ENCODE measurements around the gene FXYD6.

The FXYD6 gene

DNA sequence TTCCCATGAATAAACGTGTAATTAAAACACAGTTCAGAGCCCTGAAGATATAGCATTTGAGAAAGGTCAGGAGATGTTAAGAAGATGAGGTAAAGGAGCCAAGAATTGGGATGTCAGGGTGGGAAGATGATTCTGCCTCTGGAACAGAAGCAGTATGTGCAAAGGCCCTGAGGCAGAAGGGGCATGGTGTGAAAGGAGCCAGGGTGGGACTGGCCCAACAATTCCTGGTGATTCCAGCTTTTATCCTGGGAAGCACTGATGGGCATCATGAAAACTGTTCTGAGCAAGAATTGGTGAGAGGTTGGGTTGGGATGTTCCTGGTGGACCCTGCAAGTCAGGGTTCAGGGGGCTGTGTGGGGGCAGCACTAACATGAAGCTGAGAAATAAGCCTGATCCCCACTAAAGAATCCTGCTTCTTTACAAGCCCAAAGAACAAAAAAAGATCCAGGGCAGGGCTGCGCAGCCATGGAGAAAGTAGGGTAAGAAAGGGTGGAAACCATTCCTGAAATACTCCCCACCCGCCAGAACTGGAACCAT, 2.5 kb upstream of the FXYD6 start:
- H3K36me3 ChIP-seq (replicated peaks; ENCODE audit: insufficient read depth, low read length), result no peaks in the 10 kb centered on the region
- no peaks in the 10 kb centered on the region for H3K9me3 ChIP-seq (replicated peaks; ENCODE audit: insufficient read depth, low read length)
- no peaks in the 10 kb centered on the region for H3K79me2 ChIP-seq (ENCODE audit: low read length)
- H3K27me3 ChIP-seq (replicated peaks; ENCODE audit: insufficient read depth, low read length), result peaks cover 95% of the 10 kb centered on the region
- H3K9ac ChIP-seq (ENCODE audit: low read length), result no peak overlapping the region
- no peaks in the 10 kb centered on the region for H3K9me2 ChIP-seq (replicated peaks; ENCODE audit: insufficient read depth, low read length)
- H4K20me1 ChIP-seq (ENCODE audit: insufficient read depth, low read length), result no peaks in the 10 kb centered on the region; the same call in 1 of the 2 replicates
- no peaks in the 10 kb centered on the region for H3F3A ChIP-seq (ENCODE audit: insufficient read depth, low read length)
- no peak overlapping the region for H3K27ac ChIP-seq (ENCODE audit: low read length)
- H3K4me1 ChIP-seq (ENCODE audit: low read length), result no peaks in the 10 kb centered on the region
- no peak overlapping the region for H3K4me3 ChIP-seq (ENCODE audit: low read length)
- DNase-seq, result no peak
- no peak for TF ChIP-seq CTCF (IDR thresholded peaks at IDR 0.05; ENCODE audit: low read length)
- no peak for TF ChIP-seq EZH2 (optimal IDR thresholded peaks at IDR 0.05; ENCODE audit: low read depth, low read length)
- no peak for TF ChIP-seq EZH2phosphoT487 (IDR thresholded peaks at IDR 0.05; ENCODE audit: low read length)
- no peak overlapping the region for H3K4me2 ChIP-seq (ENCODE audit: low read depth, low read length)
- H2AFZ ChIP-seq (ENCODE audit: low read length), result no peak overlapping the region

DNA sequence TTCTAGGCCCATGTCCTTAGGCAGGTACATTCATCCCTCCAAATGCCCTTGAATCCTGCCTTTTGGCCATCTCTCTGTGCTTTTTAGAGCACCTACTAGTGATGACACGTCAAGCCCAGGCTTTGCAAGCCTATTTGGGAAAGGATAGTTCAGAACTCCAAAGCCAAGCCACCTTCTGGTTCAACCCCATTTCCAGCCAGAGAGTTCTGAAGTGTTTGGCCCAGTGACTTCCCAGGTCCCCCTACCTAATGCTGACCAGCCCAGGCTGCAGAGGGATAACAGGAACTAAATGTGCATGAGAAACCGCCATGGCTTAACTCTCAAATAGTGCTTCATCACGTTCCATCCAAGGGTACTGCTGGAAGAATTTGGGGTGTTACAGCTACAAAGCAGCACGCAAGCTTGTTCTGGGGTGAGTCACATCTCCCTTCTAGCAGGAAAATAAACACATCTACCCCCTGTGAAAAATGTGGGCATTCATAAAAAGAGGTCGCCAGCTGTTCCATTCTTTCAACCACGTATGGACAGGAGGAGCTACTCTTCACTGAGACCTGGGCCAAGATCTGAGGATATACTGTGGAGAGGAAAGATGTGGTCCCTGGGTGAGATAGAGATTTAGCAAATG, 2.0 kb upstream of the FXYD6 start:
- DNase-seq, result no peak
- Histone ChIP-seq H3K27me3 (replicated peaks; ENCODE audit: insufficient read depth, low read length) (peaks cover 97% of the 10 kb centered on the region), H3K79me2 (ENCODE audit: low read length) (no peaks in the 10 kb centered on the region), H3K4me3 (ENCODE audit: low read length) (no peak overlapping the region), H3K9ac (ENCODE audit: low read length) (no peak overlapping the region), H3K4me2 (ENCODE audit: low read depth, low read length) (no peak overlapping the region), H3K36me3 (replicated peaks; ENCODE audit: insufficient read depth, low read length) (no peaks in the 10 kb centered on the region), H2AFZ (ENCODE audit: low read length) (no peak overlapping the region), H4K20me1 (ENCODE audit: insufficient read depth, low read length) (peaks cover under 1% of the 10 kb centered on the region; the same call in 1 of the 2 replicates), H3K27ac (ENCODE audit: low read length) (no peak overlapping the region), H3K9me2 (replicated peaks; ENCODE audit: insufficient read depth, low read length) (no peaks in the 10 kb centered on the region), H3K9me3 (replicated peaks; ENCODE audit: insufficient read depth, low read length) (no peaks in the 10 kb centered on the region), H3F3A (ENCODE audit: insufficient read depth, low read length) (no peaks in the 10 kb centered on the region), H3K4me1 (ENCODE audit: low read length) (peaks cover 1% of the 10 kb centered on the region; the same call in 1 of the 2 replicates)
- no peak for TF ChIP-seq CTCF (IDR thresholded peaks at IDR 0.05; ENCODE audit: low read length)
- TF ChIP-seq EZH2 (optimal IDR thresholded peaks at IDR 0.05; ENCODE audit: low read depth, low read length), result no peak
- TF ChIP-seq EZH2phosphoT487 (IDR thresholded peaks at IDR 0.05; ENCODE audit: low read length), result no peak

GRCh38 chr11:117877120-117877784, 794 bp upstream of the FXYD6 start:
- H3K9ac ChIP-seq (ENCODE audit: low read length), result no peak overlapping the region
- H3K9me3 ChIP-seq (replicated peaks; ENCODE audit: insufficient read depth, low read length), result no peaks in the 10 kb centered on the region
- peaks cover 3% of the 10 kb centered on the region; the same call in 1 of the 2 replicates for H4K20me1 ChIP-seq (ENCODE audit: insufficient read depth, low read length)
- H3K36me3 ChIP-seq (replicated peaks; ENCODE audit: insufficient read depth, low read length), result no peaks in the 10 kb centered on the region
- H3K27me3 ChIP-seq (replicated peaks; ENCODE audit: insufficient read depth, low read length), result peaks cover 98% of the 10 kb centered on the region
- no peak overlapping the region for H3K27ac ChIP-seq (ENCODE audit: low read length)
- no peaks in the 10 kb centered on the region for H3K79me2 ChIP-seq (ENCODE audit: low read length)
- no peak for DNase-seq
- peaks cover 7% of the 10 kb centered on the region; the same call in 1 of the 2 replicates for H3K4me1 ChIP-seq (ENCODE audit: low read length)
- no peak overlapping the region for H2AFZ ChIP-seq (ENCODE audit: low read length)
- no peak overlapping the region for H3K4me3 ChIP-seq (ENCODE audit: low read length)
- TF ChIP-seq EZH2 (optimal IDR thresholded peaks at IDR 0.05; ENCODE audit: low read depth, low read length) (no peak), CTCF (IDR thresholded peaks at IDR 0.05; ENCODE audit: low read length) (no peak), EZH2phosphoT487 (IDR thresholded peaks at IDR 0.05; ENCODE audit: low read length) (no peak)
- no peaks in the 10 kb centered on the region for H3K9me2 ChIP-seq (replicated peaks; ENCODE audit: insufficient read depth, low read length)
- no peak overlapping the region for H3K4me2 ChIP-seq (ENCODE audit: low read depth, low read length)
- no peaks in the 10 kb centered on the region for H3F3A ChIP-seq (ENCODE audit: insufficient read depth, low read length)
